ENCODE results near the gene C1orf198. TPM values are rescaled to one million over a fixed set of nuclear protein-coding genes. Genes with fewer than 3 reads are reported as not detected.

The C1orf198 gene
- total and polyA plus RNA-seq, 11 donors, result 23.1 to 145 (median 63.8) TPM

DNA sequence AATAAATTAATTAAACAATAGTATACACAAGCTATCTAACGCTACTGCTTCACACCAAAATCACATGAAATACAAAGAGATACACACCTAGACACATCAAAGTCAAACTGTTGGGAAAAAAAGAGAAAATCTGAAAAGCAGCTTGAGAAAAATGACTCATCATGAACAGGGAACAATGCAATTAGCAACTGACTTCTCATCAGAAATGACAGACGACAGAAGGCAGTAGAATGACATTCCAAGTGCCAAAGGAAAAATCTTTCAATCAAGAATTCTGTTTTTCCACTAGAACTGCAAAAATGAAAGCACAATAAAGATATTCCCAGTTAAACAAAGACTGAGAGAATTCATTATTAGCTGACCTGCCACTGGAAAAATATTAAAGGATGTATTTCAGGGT is 63.9 kb downstream of the C1orf198 start:
- Histone ChIP-seq H3K4me1 (peaks cover 0 to 20% (median 9%) of the 10 kb centered on the region in 12 donors), H3K36me3 (no peaks in the 10 kb centered on the region), H3K9me3 (no peaks in the 10 kb centered on the region), H3K27ac (no peak overlapping the region), H3K27me3 (no peaks in the 10 kb centered on the region), H3K4me3 (no peak overlapping the region)
- ATAC-seq (no peak), DNase-seq (no peak)
- WGBS, 4 donors, result 77 to 81% (median 78%) methylated on average over 2 of the region's 2 CpGs
- TF ChIP-seq, protein P1, sequence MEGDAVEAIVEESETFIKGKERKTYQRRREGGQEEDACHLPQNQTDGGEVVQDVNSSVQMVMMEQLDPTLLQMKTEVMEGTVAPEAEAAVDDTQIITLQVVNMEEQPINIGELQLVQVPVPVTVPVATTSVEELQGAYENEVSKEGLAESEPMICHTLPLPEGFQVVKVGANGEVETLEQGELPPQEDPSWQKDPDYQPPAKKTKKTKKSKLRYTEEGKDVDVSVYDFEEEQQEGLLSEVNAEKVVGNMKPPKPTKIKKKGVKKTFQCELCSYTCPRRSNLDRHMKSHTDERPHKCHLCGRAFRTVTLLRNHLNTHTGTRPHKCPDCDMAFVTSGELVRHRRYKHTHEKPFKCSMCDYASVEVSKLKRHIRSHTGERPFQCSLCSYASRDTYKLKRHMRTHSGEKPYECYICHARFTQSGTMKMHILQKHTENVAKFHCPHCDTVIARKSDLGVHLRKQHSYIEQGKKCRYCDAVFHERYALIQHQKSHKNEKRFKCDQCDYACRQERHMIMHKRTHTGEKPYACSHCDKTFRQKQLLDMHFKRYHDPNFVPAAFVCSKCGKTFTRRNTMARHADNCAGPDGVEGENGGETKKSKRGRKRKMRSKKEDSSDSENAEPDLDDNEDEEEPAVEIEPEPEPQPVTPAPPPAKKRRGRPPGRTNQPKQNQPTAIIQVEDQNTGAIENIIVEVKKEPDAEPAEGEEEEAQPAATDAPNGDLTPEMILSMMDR (IDR thresholded peaks at IDR 0.05), result no peak
- no peak for TF ChIP-seq POLR2A (IDR thresholded peaks at IDR 0.05)
- intact Hi-C loops (cut with DNase I), result loop anchor here in 2 of 10 donors (10.0 kb wide), 1 partner anchor 60 kb away; the partner anchor contains the start of gene C1orf198 (in 2 of the 2)

DNA sequence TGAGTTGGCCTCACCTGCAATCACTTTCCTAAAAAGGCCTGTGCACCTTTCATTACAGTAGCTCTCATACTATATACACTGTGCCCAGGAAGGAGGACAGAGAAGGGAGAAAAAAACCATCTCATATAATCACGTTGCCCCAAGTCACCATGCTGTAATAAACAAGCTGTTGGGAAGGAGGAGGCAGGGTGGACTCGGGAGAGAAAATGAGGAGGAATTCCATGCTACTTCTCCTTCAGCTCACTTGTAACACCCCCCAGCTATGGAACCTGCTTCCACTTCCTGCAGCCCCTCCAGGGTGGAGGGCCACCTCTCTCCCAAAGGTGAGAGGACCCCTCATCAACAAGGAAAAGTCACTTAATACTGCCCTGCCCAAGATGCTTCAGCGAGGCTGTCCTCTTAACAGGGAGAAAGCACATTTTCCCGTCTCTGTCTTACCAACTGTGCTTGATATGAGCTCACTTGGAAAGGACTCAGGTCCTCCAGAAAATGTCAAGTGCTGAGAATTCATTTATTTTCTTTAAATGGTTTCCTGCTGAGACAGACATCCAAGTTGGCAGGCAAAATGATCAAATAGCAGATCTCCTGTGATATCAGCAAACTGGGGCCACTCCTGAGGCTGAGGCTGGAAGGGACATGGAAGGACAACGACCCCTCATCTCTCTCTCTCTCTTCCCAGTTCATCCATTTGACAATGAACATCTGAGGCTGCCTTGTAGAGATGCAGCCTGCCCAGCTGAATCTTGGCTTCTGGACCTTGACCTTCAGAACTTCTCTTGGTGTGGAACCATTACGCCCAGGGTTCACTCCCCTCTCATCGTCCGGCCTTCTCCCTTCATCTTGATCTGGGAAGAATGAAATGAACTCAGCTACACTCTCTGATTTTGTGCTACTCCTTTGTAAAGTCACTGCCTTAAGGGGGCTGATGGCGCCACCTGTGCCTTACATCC is 67.2 kb downstream of the C1orf198 start:
- no peak overlapping the region for H3K4me3 ChIP-seq

DNA sequence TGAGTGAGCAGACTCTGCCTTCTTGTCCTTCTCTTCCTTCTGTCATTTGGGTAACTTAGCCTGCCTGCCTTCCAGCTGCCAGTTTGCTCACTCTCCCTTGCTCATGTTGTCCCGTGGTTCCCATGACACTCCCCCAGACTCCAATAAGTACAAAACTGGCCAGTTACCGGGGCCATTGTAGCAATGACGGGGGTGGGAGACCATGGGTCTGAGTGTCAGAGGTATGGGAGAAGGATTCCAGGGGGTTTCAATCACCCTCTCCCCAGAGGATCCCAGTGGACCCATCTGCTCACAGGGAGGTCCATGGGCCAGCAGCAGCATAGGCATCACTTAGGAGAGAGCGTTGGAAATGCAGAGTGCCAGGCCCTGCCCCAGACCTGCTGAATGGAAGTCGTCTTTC is 69.8 kb downstream of the C1orf198 start:
- H3K9me3 ChIP-seq, result no peaks in the 10 kb centered on the region
- DNase-seq (no peak), ATAC-seq (peak in 1 of 4 donors; percentile 8)
- H3K36me3 ChIP-seq, result no peaks in the 10 kb centered on the region
- H3K27ac ChIP-seq, result no peak overlapping the region
- no peaks in the 10 kb centered on the region for H3K4me1 ChIP-seq
- intact Hi-C loops (cut with DNase I), result loop anchor here (1.0 to 5.0 kb wide), 7 partner anchors 118 to 414 kb away; no protein-coding TSS in a partner anchor
- no peak overlapping the region for H3K4me3 ChIP-seq
- TF ChIP-seq, protein P1 (IDR thresholded peaks at IDR 0.05), result no peak
- TF ChIP-seq POLR2A (IDR thresholded peaks at IDR 0.05), result no peak
- 85 to 91% (median 90%) methylated on average over 5 of the region's 5 CpGs for WGBS, 4 donors
- H3K27me3 ChIP-seq, result no peaks in the 10 kb centered on the region

More for the DNA sequence above, 67.2 kb downstream of the C1orf198 start:
- H3K27ac ChIP-seq, result no peak overlapping the region
- H3K9me3 ChIP-seq, result no peaks in the 10 kb centered on the region
- no peak for TF ChIP-seq POLR2A (IDR thresholded peaks at IDR 0.05)
- TF ChIP-seq, protein P1 (IDR thresholded peaks at IDR 0.05), result no peak
- intact Hi-C loops (cut with DNase I), result loop anchor here in 2 of 10 donors (2.0 to 10.0 kb wide), 2 partner anchors 64 to 116 kb away; partner anchors contain the start of gene C1orf198 (in 2 of the 2)
- 84 to 93% (median 91%) methylated on average over 9 of the region's 9 CpGs for WGBS, 4 donors
- H3K4me1 ChIP-seq, result no peaks in the 10 kb centered on the region
- H3K36me3 ChIP-seq, result no peaks in the 10 kb centered on the region
- DNase-seq, result no peak
- no peak for ATAC-seq
- no peaks in the 10 kb centered on the region for H3K27me3 ChIP-seq

DNA sequence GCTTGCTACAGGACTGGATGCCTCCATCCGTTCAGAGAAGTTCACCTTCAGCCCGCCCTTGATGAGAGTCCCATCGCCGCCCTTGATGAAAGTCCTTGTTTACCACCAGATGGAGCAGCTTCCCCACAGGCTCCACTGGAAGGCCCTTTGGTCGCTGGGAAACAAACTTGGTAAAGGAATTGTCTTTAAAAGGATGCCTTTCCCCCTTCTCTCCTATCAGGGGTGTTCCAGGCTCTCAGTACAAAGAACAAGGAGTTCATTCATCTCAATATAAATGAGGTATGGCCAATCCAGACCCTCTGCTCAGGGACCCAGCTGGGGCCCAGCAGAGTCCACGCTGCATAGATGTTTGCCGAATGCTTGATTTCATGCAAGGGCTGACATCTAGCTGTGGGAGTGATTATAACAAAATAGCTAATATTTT is 70.4 kb downstream of the C1orf198 start:
- H3K27ac ChIP-seq, result no peak overlapping the region
- no peaks in the 10 kb centered on the region for H3K4me1 ChIP-seq
- peak overlapping the region in 1 of 12 donors; percentile 12 for H3K4me3 ChIP-seq
- H3K36me3 ChIP-seq, result no peaks in the 10 kb centered on the region
- intact Hi-C loops (cut with DNase I), result loop anchor here (1.0 to 5.0 kb wide), 8 partner anchors 119 to 415 kb away; no protein-coding TSS in a partner anchor
- peak; percentile 83 to 95 (median 90) for ATAC-seq
- H3K27me3 ChIP-seq, result no peaks in the 10 kb centered on the region
- 25 to 39% (median 26%) methylated on average over 4 to 7 of the region's 7 CpGs for WGBS, 4 donors
- DNase-seq, result peak in 4 of 5 donors; percentile 64 to 78 (median 67)
- TF ChIP-seq, protein P1 (IDR thresholded peaks at IDR 0.05), result peak; percentile 39 to 87 (median 79)
- TF ChIP-seq POLR2A (IDR thresholded peaks at IDR 0.05), result no peak
- no peaks in the 10 kb centered on the region for H3K9me3 ChIP-seq

All from heart left ventricle (tissue), 16 donors.